GM19099 (cell line): ENCODE results near the gene SZT2.

Source experiments
- POLR2A ChIP-seq: IDR thresholded peaks from 3 replicates; pipeline ENCODE4 v1.6.1; 2011; ENCODE audit warnings: low read depth; ENCODE audit not compliant: insufficient read length; ENCODE audit errors: extremely low read depth

SZT2 gene

DNA sequence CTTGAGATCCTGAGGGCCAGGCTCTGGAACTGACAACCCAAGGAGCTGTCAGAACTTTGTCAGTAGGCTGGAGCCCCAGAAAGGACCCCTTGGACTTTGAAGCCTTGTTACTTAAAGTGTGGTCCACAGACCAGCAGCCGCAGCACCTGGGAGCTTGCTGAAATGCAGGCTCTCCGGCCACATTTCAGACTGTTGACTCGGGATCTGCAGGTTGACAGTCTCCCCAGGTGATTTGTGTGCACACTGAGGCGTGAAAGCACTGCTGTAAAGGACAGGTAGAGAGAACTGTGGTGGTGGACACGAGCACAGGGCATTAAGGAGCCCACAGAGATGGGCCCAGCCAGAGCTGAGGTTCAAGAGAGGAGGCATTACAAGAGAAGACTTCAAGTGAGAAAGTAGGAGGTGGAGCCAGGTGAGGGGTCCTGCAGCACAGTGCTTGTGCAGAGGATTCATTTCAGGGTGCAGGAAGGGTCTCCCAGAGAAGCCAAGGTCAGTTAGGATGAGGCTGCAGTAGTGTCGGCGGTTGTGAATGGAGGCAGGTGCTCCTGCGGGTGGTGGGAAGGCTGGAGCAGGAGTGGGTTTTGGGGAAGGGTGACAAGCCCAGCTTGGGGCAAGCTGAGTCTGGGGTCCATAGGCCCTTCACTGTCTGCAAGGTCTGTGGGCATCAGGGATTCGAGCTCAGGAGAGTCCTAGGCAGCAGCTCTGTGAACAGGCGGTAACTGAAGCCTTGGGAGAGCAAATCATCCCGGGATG, 59.4 kb downstream of the SZT2 start:
- TF ChIP-seq POLR2A = no peak

DNA sequence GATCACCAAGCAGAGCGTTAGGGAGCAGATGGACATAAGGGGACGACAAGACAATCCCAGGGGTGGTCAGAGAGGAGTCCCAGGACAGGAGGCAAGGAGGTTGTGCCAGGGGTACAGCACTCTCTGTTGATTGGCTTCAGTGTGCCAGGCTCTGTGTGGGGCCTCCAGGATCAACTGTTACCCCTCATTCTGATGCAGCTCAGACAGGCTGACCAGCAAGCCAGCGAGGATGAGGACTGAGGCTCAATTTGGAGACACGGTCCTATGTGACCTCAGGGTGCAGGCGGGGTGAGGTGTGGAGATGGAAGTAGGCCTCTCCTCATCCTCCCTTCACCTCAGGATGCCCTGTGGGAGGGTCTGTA, 60.0 kb downstream of the SZT2 start:
- no peak for TF ChIP-seq POLR2A

DNA sequence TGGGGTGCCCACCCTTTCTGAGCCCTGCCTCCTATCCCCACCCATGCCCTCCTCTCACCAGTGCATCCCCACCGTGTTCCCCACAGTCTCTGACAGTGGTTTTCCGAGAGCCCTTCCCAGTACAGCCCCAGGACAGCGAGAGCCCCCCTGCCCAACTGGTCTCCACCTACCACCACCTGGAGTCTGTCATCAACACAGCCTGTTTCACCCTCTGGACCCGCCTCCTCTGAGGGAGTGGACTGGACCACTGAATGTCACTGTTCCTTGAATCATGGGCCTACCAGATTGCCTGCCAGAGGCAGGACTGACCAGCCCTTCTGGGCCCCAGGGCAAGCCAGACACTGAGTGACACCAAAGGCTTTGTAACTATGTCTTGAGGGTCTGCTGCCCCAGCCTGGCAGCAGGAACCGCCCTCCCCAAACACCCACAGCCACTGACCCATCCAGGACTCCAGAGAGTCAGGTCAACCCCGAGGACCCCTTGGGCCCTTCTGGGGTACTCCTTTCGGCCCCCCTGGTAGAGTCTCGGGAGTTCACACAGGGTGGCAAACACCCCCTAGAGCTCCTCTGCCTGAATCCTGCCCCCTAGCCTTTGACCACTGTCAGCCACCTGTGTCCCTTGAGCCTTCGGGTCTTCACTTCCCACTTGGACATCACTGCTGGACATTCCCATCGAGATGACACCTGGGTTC, 60.7 kb downstream of the SZT2 start:
- TF ChIP-seq POLR2A = no peak

DNA sequence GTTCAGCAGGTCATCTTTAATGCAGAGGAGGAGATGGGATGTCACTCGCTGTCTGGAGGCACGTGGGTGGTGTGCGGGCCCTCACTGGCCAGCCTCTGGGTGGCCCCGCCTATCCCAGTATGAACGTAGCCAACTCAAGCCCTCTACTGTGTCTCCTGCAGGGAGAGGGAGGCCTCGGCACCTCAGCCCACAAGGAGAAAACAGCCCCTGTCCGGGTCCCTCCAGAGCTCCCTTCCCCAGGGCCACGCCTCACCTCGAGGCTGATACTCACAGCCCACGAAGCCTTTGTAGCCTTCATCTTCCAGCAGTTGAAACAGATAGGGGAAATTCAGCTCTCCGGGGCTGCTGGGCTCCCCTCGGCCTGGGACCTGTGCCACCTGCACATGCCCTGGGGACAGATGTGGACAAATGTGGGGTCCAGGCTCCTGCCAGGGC, 61.5 kb downstream of the SZT2 start:
- no peak for TF ChIP-seq POLR2A

DNA sequence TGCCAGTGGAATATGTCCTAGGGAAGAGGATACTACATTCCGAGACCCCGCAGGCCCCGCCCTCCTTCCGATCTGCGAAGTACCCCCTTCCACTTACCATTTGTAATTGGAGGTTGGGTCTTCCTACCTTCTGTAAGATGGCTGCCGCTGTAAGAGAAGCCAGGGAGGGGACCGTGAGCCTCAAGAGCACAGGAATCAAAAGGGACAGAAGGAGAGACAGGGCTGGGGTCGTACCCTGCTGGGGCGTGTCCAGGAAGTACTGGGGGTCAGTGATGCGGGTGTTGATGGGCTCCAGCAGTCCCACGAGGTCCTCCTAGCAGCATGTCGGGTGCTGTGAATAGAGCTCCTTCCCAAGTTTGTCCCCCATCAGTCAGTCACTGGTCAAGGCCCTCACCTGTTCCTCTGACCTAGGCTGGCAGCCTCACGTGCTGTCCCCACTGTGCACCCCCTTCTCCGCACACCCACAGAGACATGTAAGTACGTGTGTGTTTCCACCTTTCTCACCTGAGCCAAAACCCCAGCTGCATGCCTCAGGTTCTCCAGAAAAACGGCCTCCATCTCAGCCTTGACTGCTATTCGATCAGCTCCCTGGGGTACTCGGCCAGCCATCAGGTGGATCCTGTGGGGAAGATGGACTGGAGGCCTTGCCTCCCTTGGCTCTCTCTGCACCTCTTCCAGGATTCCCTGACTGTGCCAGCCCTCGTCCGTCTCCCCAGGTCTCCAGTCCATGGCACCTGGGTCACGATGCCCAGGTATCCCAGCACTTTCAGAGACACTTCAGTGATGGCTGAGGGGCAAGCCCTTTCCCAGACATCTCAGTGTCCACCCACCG, 62.2 kb downstream of the SZT2 start:
- TF ChIP-seq POLR2A = no peak

DNA sequence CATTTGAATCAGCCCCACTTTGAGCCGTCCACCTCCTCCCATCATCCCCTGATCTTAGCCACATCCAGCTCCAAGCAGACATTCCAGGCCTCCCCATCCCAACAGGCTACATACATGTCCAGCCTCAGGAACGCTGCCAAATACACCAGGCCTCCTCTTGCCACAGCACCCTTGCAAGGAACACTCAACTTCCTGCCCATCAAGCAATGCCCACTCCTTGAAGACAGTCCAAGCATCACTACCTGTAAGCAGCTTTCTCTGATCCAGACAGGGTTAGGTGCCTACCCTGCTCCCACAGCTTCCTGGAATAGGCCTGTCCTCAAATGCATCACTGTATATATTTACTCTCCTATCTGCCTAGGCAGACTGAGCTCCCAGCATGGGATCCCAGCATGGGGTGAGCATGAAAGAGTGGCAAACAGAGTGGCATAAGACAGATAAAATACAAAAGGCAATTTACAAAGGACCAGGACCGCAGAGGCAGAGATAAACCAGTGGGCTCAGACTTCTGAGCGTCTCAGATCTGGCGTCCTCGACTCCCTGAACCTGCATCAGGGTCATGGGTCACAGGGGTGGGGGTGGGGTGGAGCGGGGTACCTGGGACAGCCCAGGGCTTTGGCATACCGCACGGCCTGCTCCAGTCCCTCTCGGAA, 63.2 kb downstream of the SZT2 start:
- no peak for TF ChIP-seq POLR2A

DNA sequence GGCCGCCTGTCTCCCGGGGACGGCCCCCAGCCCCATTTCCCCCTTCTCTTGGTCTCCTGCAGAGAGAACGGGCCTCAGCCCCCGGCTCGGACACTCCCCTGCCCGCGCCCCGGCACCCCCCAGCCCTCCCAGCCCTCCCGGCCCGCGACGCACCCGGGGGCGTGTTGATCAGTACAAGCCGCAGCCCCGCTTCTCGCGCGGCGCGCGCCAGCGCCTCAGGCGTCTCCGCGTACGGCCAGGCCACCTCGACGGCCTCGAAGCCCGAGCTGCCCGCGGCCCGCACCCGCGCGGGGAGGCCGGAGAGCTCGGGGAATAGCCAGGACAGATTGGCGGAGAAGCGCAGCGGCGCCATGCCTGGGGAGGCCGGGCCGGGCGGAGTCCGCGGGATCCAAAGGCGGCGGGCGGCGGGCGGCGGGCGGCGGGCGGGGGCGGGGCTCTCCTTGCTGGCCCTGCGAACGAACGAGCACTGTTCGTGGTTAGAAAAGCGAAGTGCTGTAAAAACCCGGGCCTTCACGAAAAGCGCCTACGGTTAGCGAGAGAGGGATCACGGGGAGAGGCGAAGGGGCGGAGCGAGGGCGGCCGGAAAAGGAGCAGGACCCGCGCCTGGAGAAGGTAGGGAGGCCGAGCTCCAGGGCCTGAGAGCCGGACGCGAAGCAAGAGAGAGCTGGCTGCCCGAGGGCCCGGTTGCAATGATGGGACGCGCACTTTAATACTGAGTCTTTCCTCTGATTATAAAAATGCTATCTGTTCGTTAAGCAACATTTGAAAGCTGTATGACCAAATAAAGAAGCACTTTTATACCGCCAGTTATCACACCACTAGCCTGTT, 64.0 kb downstream of the SZT2 start, which contains the start of gene HYI:
Gene HYI, minus strand, starts transcription at position 490 of the 828 bp plus-strand sequence. Its CDS starts 138 bp downstream, at position 352.
- peak; percentile 26 for TF ChIP-seq POLR2A

DNA sequence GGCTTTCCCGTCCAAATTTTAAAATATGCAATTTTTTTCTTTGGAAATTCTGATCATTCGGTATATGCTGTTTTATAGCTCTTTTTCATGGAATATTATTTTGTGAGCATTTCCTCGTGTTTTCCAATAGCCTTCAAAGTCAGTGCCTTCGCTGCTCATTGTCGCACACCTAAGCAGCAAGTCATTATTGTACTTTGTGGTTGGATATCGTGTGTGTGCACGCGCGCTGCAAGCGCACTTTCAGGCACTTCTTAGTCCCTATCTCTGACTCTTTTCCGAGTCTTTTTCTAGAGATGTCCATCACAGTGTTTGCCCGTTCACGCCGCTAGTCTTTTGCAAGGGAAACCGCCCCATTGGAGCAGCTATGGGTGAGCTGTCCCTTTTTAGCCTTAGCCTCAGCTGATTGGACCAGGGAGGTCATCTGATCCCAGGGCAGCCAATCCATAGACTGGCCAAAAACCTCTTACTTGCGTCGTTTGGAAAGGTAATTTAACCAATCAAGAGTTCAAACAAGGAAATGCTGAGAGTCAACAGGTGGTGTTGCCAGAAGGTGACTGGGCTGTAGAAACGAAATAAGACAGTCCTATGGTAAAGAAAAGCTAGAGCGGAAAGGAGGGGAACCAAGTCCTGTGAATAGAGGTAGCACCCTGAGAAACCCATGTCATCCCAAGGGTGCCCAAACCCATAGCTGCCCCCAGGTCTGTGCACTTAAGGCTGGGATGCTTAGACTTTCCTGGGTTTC, 64.7 kb downstream of the SZT2 start:
- TF ChIP-seq POLR2A = no peak

DNA sequence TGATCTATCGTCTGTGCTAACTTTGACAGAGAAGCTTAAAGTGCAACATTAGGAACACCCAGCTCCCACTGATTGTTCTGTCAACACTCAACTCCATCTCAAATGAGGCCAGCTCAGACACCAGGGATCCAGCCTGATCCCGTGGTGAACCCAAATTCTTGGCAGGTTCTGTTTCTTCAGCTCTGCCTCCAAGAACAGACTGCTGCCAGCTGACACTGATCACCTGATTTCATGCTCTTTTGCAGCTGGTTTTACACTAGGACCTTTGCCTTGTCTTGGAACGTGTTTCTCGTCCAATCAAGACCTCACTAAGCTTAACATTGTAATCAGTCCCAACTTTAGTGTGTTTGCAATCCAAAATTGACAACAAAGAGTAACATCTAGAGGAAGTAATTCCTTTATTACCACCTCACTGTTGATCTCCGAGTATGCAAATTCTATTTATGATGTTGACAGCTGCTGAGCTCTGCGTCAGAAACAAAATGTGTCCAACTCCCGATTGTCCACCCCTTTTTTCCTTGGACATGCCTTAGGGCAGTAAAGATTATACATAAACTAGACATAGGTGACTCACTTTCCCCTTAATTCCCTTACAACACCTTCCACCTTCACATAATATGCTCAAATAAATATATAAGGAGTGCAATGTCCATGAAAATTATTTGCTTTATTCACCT, 65.7 kb downstream of the SZT2 start:
- TF ChIP-seq POLR2A = no peak

DNA sequence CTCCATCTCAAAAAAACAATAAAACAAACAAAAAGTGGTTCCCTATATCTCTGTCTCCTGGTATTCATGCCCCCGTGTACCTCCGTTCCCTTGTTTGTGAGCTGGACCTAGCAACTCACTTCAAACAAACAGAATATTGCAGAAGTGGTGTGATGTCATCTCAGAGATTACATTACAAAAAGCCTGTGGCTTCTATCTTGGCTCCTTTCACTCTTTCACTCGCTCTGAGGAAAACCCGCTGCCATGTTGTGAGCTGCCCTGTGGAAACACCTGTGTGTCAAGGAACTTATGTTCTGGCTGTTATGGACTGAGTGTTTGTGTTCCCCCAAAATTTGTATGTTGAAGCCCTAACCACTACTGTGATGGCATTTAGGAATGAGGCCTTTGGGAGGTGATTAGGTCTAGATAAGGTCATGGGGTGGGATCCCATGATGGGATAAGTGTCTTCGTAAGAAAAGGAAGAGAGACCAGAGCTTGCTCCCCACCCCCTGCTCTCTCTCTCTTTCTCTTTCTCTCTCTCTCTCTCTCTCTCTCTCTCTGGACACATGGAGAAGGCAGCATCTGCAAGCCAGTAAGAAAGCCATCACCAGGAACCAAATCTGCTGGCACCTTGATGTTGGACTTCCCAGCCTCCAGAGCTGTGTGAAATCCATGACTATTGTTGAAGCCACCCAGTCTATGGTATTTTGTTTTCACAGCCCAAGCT, 71.4 kb downstream of the SZT2 start:
- TF ChIP-seq POLR2A = no peak

DNA sequence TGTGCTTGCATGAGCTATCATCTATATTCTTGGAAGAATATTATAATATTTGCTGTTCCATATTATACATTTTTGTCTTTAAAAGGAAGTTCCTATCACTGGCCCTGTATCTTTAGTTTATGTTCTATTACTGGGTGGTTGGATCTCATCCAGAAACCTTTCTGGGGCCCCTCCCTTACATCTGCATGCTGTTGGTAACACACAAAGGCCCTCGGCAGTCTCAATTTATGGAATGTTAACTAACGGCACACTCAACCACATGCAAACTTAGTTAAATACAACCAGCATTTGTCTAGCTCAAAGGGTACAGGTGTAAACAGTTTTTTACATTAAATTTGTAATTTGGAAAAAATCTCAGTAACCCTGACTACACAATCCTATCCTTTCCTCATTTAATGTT, 73.8 kb downstream of the SZT2 start:
- no peak for TF ChIP-seq POLR2A
